ENCODE results near the gene MAP2K6.

MAP2K6 gene

GRCh38 chr17:69427486-69428197 lies 13.1 kb downstream of the MAP2K6 start:
- DNase-seq (ENCODE audit: low spot score): no peak

- no peak for DNase-seq (ENCODE audit: low spot score)
Observed at GRCh38 chr17:69428252-69428980, 13.9 kb downstream of the MAP2K6 start.

GRCh38 chr17:69430488-69430887 lies 16.0 kb downstream of the MAP2K6 start:
- no peak for DNase-seq (ENCODE audit: low spot score)

GRCh38 chr17:69431835-69432234 lies 17.3 kb downstream of the MAP2K6 start:
- DNase-seq (ENCODE audit: low spot score): no peak

- DNase-seq (ENCODE audit: low spot score): no peak
Observed at GRCh38 chr17:69433093-69433492, 18.6 kb downstream of the MAP2K6 start.

- no peak for DNase-seq (ENCODE audit: low spot score)
Observed at GRCh38 chr17:69434164-69434579, 19.7 kb downstream of the MAP2K6 start.

GRCh38 chr17:69435971-69436696 lies 21.6 kb downstream of the MAP2K6 start:
- no peak for DNase-seq (ENCODE audit: low spot score)

GRCh38 chr17:69437475-69437874 lies 23.0 kb downstream of the MAP2K6 start:
- no peak for DNase-seq (ENCODE audit: low spot score)

- no peak for DNase-seq (ENCODE audit: low spot score)
Observed at GRCh38 chr17:69438776-69439175, 24.3 kb downstream of the MAP2K6 start.

- DNase-seq (ENCODE audit: low spot score): no peak
Observed at GRCh38 chr17:69441179-69441578, 26.7 kb downstream of the MAP2K6 start.

- DNase-seq (ENCODE audit: low spot score): no peak
Observed at GRCh38 chr17:69443138-69443537, 28.6 kb downstream of the MAP2K6 start.

- no peak for DNase-seq (ENCODE audit: low spot score)
Observed at GRCh38 chr17:69444023-69444422, 29.5 kb downstream of the MAP2K6 start.

GRCh38 chr17:69445132-69445531 lies 30.6 kb downstream of the MAP2K6 start:
- DNase-seq (ENCODE audit: low spot score): no peak

- DNase-seq (ENCODE audit: low spot score): peak; percentile 18
Observed at GRCh38 chr17:69447726-69448125, 33.2 kb downstream of the MAP2K6 start.

- no peak for DNase-seq (ENCODE audit: low spot score)
Observed at GRCh38 chr17:69448431-69449102, 34.1 kb downstream of the MAP2K6 start.

GRCh38 chr17:69450131-69450530 lies 35.6 kb downstream of the MAP2K6 start:
- DNase-seq (ENCODE audit: low spot score): no peak

- no peak for DNase-seq (ENCODE audit: low spot score)
Observed at GRCh38 chr17:69450918-69451317, 36.4 kb downstream of the MAP2K6 start.

- DNase-seq (ENCODE audit: low spot score): no peak
Observed at GRCh38 chr17:69451416-69452394, 37.2 kb downstream of the MAP2K6 start.

- no peak for DNase-seq (ENCODE audit: low spot score)
Observed at GRCh38 chr17:69452664-69453260, 38.3 kb downstream of the MAP2K6 start.

GRCh38 chr17:69454051-69454450 lies 39.6 kb downstream of the MAP2K6 start:
- DNase-seq (ENCODE audit: low spot score): no peak

GRCh38 chr17:69455040-69455439 lies 40.5 kb downstream of the MAP2K6 start:
- DNase-seq (ENCODE audit: low spot score): no peak

All from GM03348 (cell line).